GM23338 (cell line): ENCODE data around the gene HOXB3. TPM values are rescaled to one million over a fixed set of nuclear protein-coding genes. Genes with fewer than 3 reads are reported as not detected.

Experiments used
- ATAC-seq: fragments of 200-7000 bp; cut with Tn5 transposase; 3 replicates; pipeline ENCODE4 v1.9.1; 2020
- DNase-seq: peaks from one replicate; pipeline ENCODE4 v3.0.0-alpha.2; 2015; ENCODE audit warnings: low spot score
- H2AFZ ChIP-seq: fragments of 200-600 bp; sonication (generic); 2 replicates; pipeline ENCODE4 v1.8.0; 2016; ENCODE audit warnings: antibody characterized with exemption, mild to moderate bottlenecking, moderate library complexity
- H3F3A ChIP-seq: fragments of 200-600 bp; sonication (generic); replicated peaks from 2 replicates; pipeline ENCODE4 v1.8.0; 2017; ENCODE audit warnings: antibody characterized with exemption, mixed run types, low read depth
- H3K27ac ChIP-seq: fragments of 200-600 bp; sonication (generic); 2 replicates; pipeline ENCODE4 v1.6.1; 2016; ENCODE audit warnings: low read depth
- H3K27me3 ChIP-seq: fragments of 200-600 bp; sonication (generic); 2 replicates; pipeline ENCODE4 v1.8.0; 2016; ENCODE audit warnings: mild to moderate bottlenecking, mixed run types, moderate library complexity; ENCODE audit not compliant: insufficient read depth
- H3K36me3 ChIP-seq: fragments of 200-600 bp; sonication (generic); 2 replicates; pipeline ENCODE4 v1.8.0; 2016; ENCODE audit warnings: mild to moderate bottlenecking; ENCODE audit not compliant: insufficient read depth
- H3K4me1 ChIP-seq: fragments of 200-600 bp; sonication (generic); 2 replicates; pipeline ENCODE4 v1.8.0; 2016; ENCODE audit warnings: mild to moderate bottlenecking, moderate library complexity; ENCODE audit not compliant: insufficient read depth
- H3K4me2 ChIP-seq: fragments of 200-600 bp; sonication (generic); 2 replicates; pipeline ENCODE4 v1.7.1; 2017; ENCODE audit warnings: mixed run types
- H3K4me3 ChIP-seq: fragments of 200-600 bp; sonication (generic); 2 replicates; pipeline ENCODE4 v1.6.1; 2016; ENCODE audit warnings: mixed run types
- H3K79me2 ChIP-seq: fragments of 200-600 bp; sonication (generic); replicated peaks from 2 replicates; pipeline ENCODE4 v1.8.0; 2017; ENCODE audit warnings: mild to moderate bottlenecking; ENCODE audit not compliant: insufficient read depth
- H3K9me2 ChIP-seq: fragments of 200-600 bp; sonication (generic); 2 replicates; pipeline ENCODE4 v1.8.0; 2017; ENCODE audit not compliant: insufficient read depth
- H4K20me1 ChIP-seq: fragments of 200-600 bp; sonication (generic); replicated peaks from 2 replicates; pipeline ENCODE4 v1.8.0; 2017; ENCODE audit warnings: mild to moderate bottlenecking; ENCODE audit not compliant: insufficient read depth
- H3K27ac Mint-ChIP-seq: 2 replicates; pipeline ENCODE4 v1.8.0; 2020; ENCODE audit warnings: inconsistent platforms, mild to moderate bottlenecking, moderate library complexity, mixed read lengths
- H3K27me3 Mint-ChIP-seq: 3 replicates; pipeline ENCODE4 v1.8.0; 2022; ENCODE audit warnings: low read depth, mild to moderate bottlenecking, moderate library complexity, mixed read lengths, inconsistent platforms; ENCODE audit not compliant: insufficient read depth, poor library complexity
- H3K36me3 Mint-ChIP-seq: 3 replicates; pipeline ENCODE4 v1.8.0; 2021; ENCODE audit warnings: low read depth, mild to moderate bottlenecking, inconsistent platforms, moderate library complexity, mixed read lengths
- H3K4me1 Mint-ChIP-seq: 3 replicates; pipeline ENCODE4 v1.8.0; 2020; ENCODE audit warnings: mild to moderate bottlenecking, inconsistent platforms, mixed read lengths
- H3K4me3 Mint-ChIP-seq: 3 replicates; pipeline ENCODE4 v1.8.0; 2021; ENCODE audit warnings: moderate library complexity, mild to moderate bottlenecking, inconsistent platforms, mixed read lengths
- H3K9me3 Mint-ChIP-seq: 3 replicates; pipeline ENCODE4 v1.8.0; 2020; ENCODE audit warnings: moderate library complexity, mild to moderate bottlenecking, inconsistent platforms, mixed read lengths
- CREB1 ChIP-seq: fragments of 250-450 bp; sonication (Bioruptor Pico); IDR thresholded peaks from 2 replicates; pipeline ENCODE4 v1.5.0; 2020; ENCODE audit warnings: low read depth, mild to moderate bottlenecking, moderate library complexity
- CTCF ChIP-seq, 2 experiments: fragments of 200-600 bp in 1 of 2; sonication (generic) in 1 of 2; conservative IDR thresholded peaks; 2 replicates each; pipeline versions ENCODE4 v1.5.1 to v1.6.1; 2016 to 2017; ENCODE audit warnings: antibody characterized with exemption in 2 of 2, low read depth in 2 of 2, mild to moderate bottlenecking in 2 of 2, moderate library complexity in 1 of 2
- ETS1 ChIP-seq: IDR thresholded peaks from 2 replicates; pipeline ENCODE4 v1.6.1; 2016; ENCODE audit warnings: antibody characterized with exemption
- EZH2 ChIP-seq: fragments of 200-600 bp; sonication (generic); IDR thresholded peaks from one replicate; pipeline ENCODE4 v1.8.0; 2017; ENCODE audit warnings: antibody characterized with exemption, mild to moderate bottlenecking, low read depth; ENCODE audit not compliant: unreplicated experiment
- EZH2phosphoT487 ChIP-seq: fragments of 200-600 bp; sonication (generic); IDR thresholded peaks from one replicate; pipeline ENCODE4 v1.8.1; 2018; ENCODE audit warnings: antibody characterized with exemption; ENCODE audit not compliant: unreplicated experiment
- JUNB ChIP-seq: IDR thresholded peaks from one replicate; pipeline ENCODE4 v1.6.1; 2016; ENCODE audit warnings: antibody characterized with exemption; ENCODE audit not compliant: unreplicated experiment
- NANOG ChIP-seq: IDR thresholded peaks from 2 replicates; pipeline ENCODE4 v1.6.1; 2016; ENCODE audit warnings: antibody characterized with exemption, borderline replicate concordance
- POLR2AphosphoS5 ChIP-seq: IDR thresholded peaks from 2 replicates; pipeline ENCODE4 v1.6.1; 2016; ENCODE audit warnings: antibody characterized with exemption, low read depth
- REST ChIP-seq: IDR thresholded peaks from one replicate; pipeline ENCODE4 v1.6.1; 2018; ENCODE audit warnings: antibody characterized with exemption; ENCODE audit not compliant: unreplicated experiment
- STAT1 ChIP-seq: IDR thresholded peaks from one replicate; pipeline ENCODE4 v1.6.1; 2016; ENCODE audit warnings: antibody characterized with exemption; ENCODE audit not compliant: unreplicated experiment
- ZNF114 ChIP-seq: fragments of 250-450 bp; sonication (Bioruptor Pico); IDR thresholded peaks from 2 replicates; pipeline ENCODE4 v1.5.0; 2020; ENCODE audit warnings: mild to moderate bottlenecking, moderate library complexity
- ZNF331 ChIP-seq: fragments of 250-450 bp; sonication (Bioruptor Pico); IDR thresholded peaks from 2 replicates; pipeline ENCODE4 v1.5.0; 2020; ENCODE audit warnings: low read depth, mild to moderate bottlenecking, moderate library complexity
- ZNF462 ChIP-seq: fragments of 250-450 bp; sonication (Bioruptor Pico); IDR thresholded peaks from 2 replicates; pipeline ENCODE4 v1.5.0; 2020; ENCODE audit warnings: mild to moderate bottlenecking, moderate library complexity
- polyA plus RNA-seq: library from polyadenylated mRNA; unstranded; fragments of >200 nt; fragmentation: Nextera tagmentation; extraction: Ambion mirVana; gene quantifications from 2 replicates; pipeline ENCODE4 v1.2.1, GENCODE V29; 2016
- total RNA-seq: library from RNA; depleted of rRNA; stranded (reverse); fragments of >200 nt; shearing (Covaris generic); gene quantifications from 2 replicates; pipeline ENCODE4 v1.2.3, GENCODE V29; 2014

The HOXB3 gene
- total and polyA plus RNA-seq, 2 experiments from 2014 or later = 0.17 TPM; not detected in 1

- no peak overlapping the region for H2AFZ ChIP-seq
- ATAC-seq (no peak), DNase-seq (no peak)
- H3K79me2 ChIP-seq = no peaks in the 10 kb centered on the region
- Mint-ChIP-seq H3K27me3 (peaks cover 47% of the 10 kb centered on the region), H3K4me3 (no peak overlapping the region), H3K4me1 (peaks cover 55% of the 10 kb centered on the region), H3K36me3 (no peaks in the 10 kb centered on the region), H3K27ac (no peak overlapping the region), H3K9me3 (no peaks in the 10 kb centered on the region; the same call in 2 of the 3 replicates)
- peaks cover 5% of the 10 kb centered on the region for H3K9me2 ChIP-seq
- no peaks in the 10 kb centered on the region for H3K36me3 ChIP-seq
- no peaks in the 10 kb centered on the region for H4K20me1 ChIP-seq
- no peak for TF ChIP-seq ZNF462 (CRISPR knock-in tag)
- TF ChIP-seq ETS1 = no peak
- no peak for TF ChIP-seq STAT1
- TF ChIP-seq CREB1 (CRISPR knock-in tag) = no peak
- no peak for TF ChIP-seq EZH2phosphoT487
- TF ChIP-seq NANOG = no peak
- no peak for TF ChIP-seq POLR2AphosphoS5
- no peak for TF ChIP-seq ZNF331 (CRISPR knock-in tag)
- TF ChIP-seq EZH2 = no peak
- no peak for TF ChIP-seq REST
- TF ChIP-seq CTCF (conservative IDR thresholded peaks at IDR 0.05; ENCODE audit: low read depth in 2 of 2) = no peak
- no peak for TF ChIP-seq JUNB
- TF ChIP-seq ZNF114 (CRISPR knock-in tag) = no peak
- H3K4me3 ChIP-seq = no peak overlapping the region
- no peak overlapping the region for H3K27ac ChIP-seq
- peaks cover 59% of the 10 kb centered on the region for H3K27me3 ChIP-seq
- H3K4me1 ChIP-seq = peaks cover 61% of the 10 kb centered on the region
- 0 out of 2 replicates have a peak, but pooled peaks cover 5% of the 10 kb centered on the region for H3F3A ChIP-seq
- H3K4me2 ChIP-seq = no peak overlapping the region
Measured at GRCh38 chr17:48517478-48517877, 72.6 kb downstream of the HOXB3 start.
